ENCODE results near the gene OR1N1.

DNA sequence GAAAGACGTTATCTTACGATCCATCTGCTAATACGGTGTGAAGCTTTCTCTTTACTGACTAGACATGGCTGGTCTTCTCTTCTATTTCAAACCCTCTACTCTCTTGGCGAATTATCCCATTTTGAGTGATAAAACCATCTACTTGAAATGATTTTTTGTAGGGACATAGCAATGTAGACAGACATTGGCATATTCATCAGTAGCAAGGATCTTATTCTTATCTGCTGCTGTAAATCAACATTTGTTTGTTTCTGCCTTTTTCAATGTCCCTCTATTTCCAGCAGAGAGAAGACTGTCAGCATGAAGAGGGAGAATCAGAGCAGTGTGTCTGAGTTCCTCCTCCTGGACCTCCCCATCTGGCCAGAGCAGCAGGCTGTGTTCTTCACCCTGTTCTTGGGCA, 8.3 kb downstream of the OR1N1 start, which contains the start of gene OR1J4:
- TF ChIP-seq POLR2A (IDR thresholded peaks at IDR 0.05; ENCODE audit: low read depth, low read length), result no peak
- TF ChIP-seq SMC3 (IDR thresholded peaks at IDR 0.05; ENCODE audit: low read depth, low read length), result no peak
- TF ChIP-seq RFX5 (IDR thresholded peaks at IDR 0.05; ENCODE audit: low read depth, low read length), result no peak
- no peak for TF ChIP-seq CTCF (conservative IDR thresholded peaks at IDR 0.05; ENCODE audit: low read depth, low read length)
- no peak for TF ChIP-seq USF2 (IDR thresholded peaks at IDR 0.05; ENCODE audit: low read depth, low read length)
- TF ChIP-seq, protein P1, sequence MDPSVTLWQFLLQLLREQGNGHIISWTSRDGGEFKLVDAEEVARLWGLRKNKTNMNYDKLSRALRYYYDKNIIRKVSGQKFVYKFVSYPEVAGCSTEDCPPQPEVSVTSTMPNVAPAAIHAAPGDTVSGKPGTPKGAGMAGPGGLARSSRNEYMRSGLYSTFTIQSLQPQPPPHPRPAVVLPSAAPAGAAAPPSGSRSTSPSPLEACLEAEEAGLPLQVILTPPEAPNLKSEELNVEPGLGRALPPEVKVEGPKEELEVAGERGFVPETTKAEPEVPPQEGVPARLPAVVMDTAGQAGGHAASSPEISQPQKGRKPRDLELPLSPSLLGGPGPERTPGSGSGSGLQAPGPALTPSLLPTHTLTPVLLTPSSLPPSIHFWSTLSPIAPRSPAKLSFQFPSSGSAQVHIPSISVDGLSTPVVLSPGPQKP (IDR thresholded peaks at IDR 0.05; ENCODE audit: borderline replicate concordance, low read depth, low read length), result no peak
- TF ChIP-seq MAFK (IDR thresholded peaks at IDR 0.05; ENCODE audit: low read depth, low read length), result no peak
- no peak for TF ChIP-seq RAD21 (IDR thresholded peaks at IDR 0.05; ENCODE audit: low read length)
- no peak for TF ChIP-seq MXI1 (IDR thresholded peaks at IDR 0.05; ENCODE audit: borderline replicate concordance, low read depth, low read length)
- TF ChIP-seq BHLHE40 (IDR thresholded peaks at IDR 0.05; ENCODE audit: low read depth, low read length), result no peak
- no peak for TF ChIP-seq CEBPB (IDR thresholded peaks at IDR 0.05; ENCODE audit: low read depth, low read length)
- no peak for TF ChIP-seq FOS (IDR thresholded peaks at IDR 0.05; ENCODE audit: low read depth, low read length)
- no peak for TF ChIP-seq MAZ (IDR thresholded peaks at IDR 0.05; ENCODE audit: borderline replicate concordance, low read depth, low read length)
